K562 (cell line): Measurements from ENCODE around the gene WAS. TPM values are rescaled to one million over a fixed set of nuclear protein-coding genes. Genes with fewer than 3 reads are reported as not detected.

Experiments used
- ATAC-seq: fragments of 200-7000 bp; cut with Tn5 transposase; 3 replicates; pipeline ENCODE4 v1.9.1; 2020; ENCODE audit warnings: moderate library complexity
- BruUV-seq: library from RNA; stranded (reverse); fragments of 400-500 nt; replicated peaks from 2 replicates; lab custom pipeline; 2021; lab: Mats Ljungman, UMichigan
- CTCF ChIA-PET: fragments of 300-600 bp; formaldehyde crosslinking; extraction: SDS; loops from one replicate; lab custom pipeline; 2021; ENCODE audit warnings: low intra/inter-chr PET ratio; lab: Yijun Ruan, JAX
- POLR2A ChIA-PET: fragments of 300-600, 350-650 bp; sonication (Branson Sonifier 250); formaldehyde crosslinking; extraction: SDS; loops from one replicate; lab custom pipeline; 2021; ENCODE audit warnings: antibody characterized with exemption, inconsistent platforms; lab: Yijun Ruan, JAX
- DNase-seq, 4 experiments: peaks; one replicate each; pipeline versions ENCODE4 v3.0.0 to v3.0.0-alpha.2; 2011 to 2018; ENCODE audit warnings: low spot score in 3 of 4, mixed read lengths in 3 of 4; ENCODE audit errors: extremely low read depth in 1 of 4
- FAIRE-seq: peaks from 2 replicates; lab custom pipeline; 2011; peaks lifted over from hg19 to GRCh38; lab: Jason Lieb, UNC
- H2AFZ ChIP-seq: 2 replicates; pipeline ENCODE4 v1.6.0; 2011; ENCODE audit warnings: low read depth, low read length, control low read depth, inconsistent platforms
- H3K27ac ChIP-seq: fragments of 200-600 bp; 3 replicates; pipeline ENCODE4 v1.8.0; 2011; ENCODE audit warnings: low read depth, mild to moderate bottlenecking, control low read depth, inconsistent platforms, low read length, moderate library complexity, mixed read lengths; ENCODE audit errors: extremely low read depth
- H3K27me3 ChIP-seq, 2 experiments: fragments of 300-600 bp in 1 of 2; 2 replicates in 1 of 2; 3 replicates in 1 of 2; pipeline versions ENCODE4 v1.6.0 to v1.8.0; 2011; ENCODE audit warnings: inconsistent platforms in 2 of 2, low read length in 2 of 2, mild to moderate bottlenecking in 1 of 2, mixed read lengths in 1 of 2, moderate library complexity in 1 of 2; ENCODE audit not compliant: control insufficient read depth in 2 of 2, insufficient read depth in 2 of 2
- H3K36me3 ChIP-seq: fragments of 300-600 bp; 3 replicates; pipeline ENCODE4 v1.8.0; 2011; ENCODE audit warnings: mild to moderate bottlenecking, low read length, inconsistent platforms; ENCODE audit not compliant: control insufficient read depth, insufficient read depth
- H3K4me1 ChIP-seq, 2 experiments: fragments of 200-600 bp in 1 of 2; replicated peaks in 1 of 2; 2 replicates in 1 of 2; 3 replicates in 1 of 2; pipeline versions ENCODE4 v1.5.1 to v1.8.0; 2011; ENCODE audit warnings: inconsistent platforms in 2 of 2, low read length in 2 of 2, mild to moderate bottlenecking in 1 of 2, mixed read lengths in 1 of 2, moderate library complexity in 1 of 2; ENCODE audit not compliant: control insufficient read depth in 2 of 2, insufficient read depth in 2 of 2
- H3K4me2 ChIP-seq: 2 replicates; pipeline ENCODE4 v1.6.1; 2011; ENCODE audit warnings: low read length, control low read depth, inconsistent platforms, mixed read lengths; ENCODE audit not compliant: insufficient read depth
- H3K4me3 ChIP-seq: fragments of 200-600 bp; sonication (generic), shearing (Covaris generic); 2 replicates; pipeline ENCODE4 v1.5.1; 2016; ENCODE audit warnings: control low read depth, inconsistent platforms
- H3K79me2 ChIP-seq: fragments of 200-600 bp; 3 replicates; pipeline ENCODE4 v1.8.0; 2011; ENCODE audit warnings: low read length, inconsistent platforms; ENCODE audit not compliant: control insufficient read depth, insufficient read depth
- H3K9ac ChIP-seq, 2 experiments: 2 replicates each; pipeline versions ENCODE4 v1.6.0 to v1.6.1; 2011; ENCODE audit warnings: low read depth in 2 of 2, low read length in 2 of 2, control low read depth in 1 of 2, inconsistent platforms in 1 of 2, mild to moderate bottlenecking in 1 of 2, mixed read lengths in 1 of 2; ENCODE audit not compliant: insufficient read depth in 1 of 2
- H3K9me1 ChIP-seq: one replicate; pipeline ENCODE4 v1.6.0; 2011; ENCODE audit warnings: inconsistent platforms, mild to moderate bottlenecking, low read length, moderate library complexity; ENCODE audit not compliant: control insufficient read depth, insufficient read depth
- H3K9me3 ChIP-seq: replicated peaks from 2 replicates; pipeline ENCODE4 v1.5.1; 2011; ENCODE audit warnings: low read depth, low read length, inconsistent platforms; ENCODE audit not compliant: control insufficient read depth, insufficient read depth
- H4K20me1 ChIP-seq: replicated peaks from 2 replicates; pipeline ENCODE4 v1.6.1; 2011; ENCODE audit warnings: low read length, inconsistent platforms, mixed read lengths; ENCODE audit not compliant: control insufficient read depth, insufficient read depth
- HDAC2 ChIP-seq: fragments of 450-650 bp; IDR thresholded peaks from 2 replicates; pipeline ENCODE4 v1.6.1; 2016; ENCODE audit warnings: mild to moderate bottlenecking
- RREB1 ChIP-seq: fragments of 250-450 bp; sonication (Bioruptor Pico); IDR thresholded peaks from 2 replicates; pipeline ENCODE4 v1.4.0; 2020
- SRF ChIP-seq, 2 experiments: fragments of 250-450, 450-650 bp in 1 of 2; sonication (Bioruptor Pico) in 1 of 2; sonication (generic) in 1 of 2; formaldehyde crosslinking; IDR thresholded peaks; 2 replicates each; pipeline versions ENCODE4 v1.5.0 to v1.5.1; 2020 to 2022; ENCODE audit warnings: mild to moderate bottlenecking in 1 of 2, missing genetic modification reagents in 1 of 2
- YY1 ChIP-seq, 3 experiments: IDR thresholded peaks; 2 replicates each; pipeline ENCODE4 v1.6.1; 2011; ENCODE audit warnings: low read length in 2 of 3, mild to moderate bottlenecking in 2 of 3, moderate library complexity in 2 of 3, borderline replicate concordance in 1 of 3, control low read depth in 1 of 3, low read depth in 1 of 3; ENCODE audit not compliant: insufficient read depth in 3 of 3, insufficient replicate concordance in 2 of 3, control insufficient read depth in 1 of 3, insufficient read length in 1 of 3; ENCODE audit errors: extremely low read depth in 1 of 3
- ZNF518B ChIP-seq: fragments of 250-450 bp; sonication (Bioruptor Pico); IDR thresholded peaks from 2 replicates; pipeline ENCODE4 v1.5.0; 2021; ENCODE audit warnings: mild to moderate bottlenecking, moderate library complexity
- whole genome bisulfite sequencing: fragments of 100-300 bp; shearing (Covaris generic); methylation state at CpG from one replicate; pipeline ENCODE4 v1.1.6; 2016; ENCODE audit warnings: low coverage, mixed read lengths; ENCODE audit not compliant: insufficient coverage; ENCODE audit errors: missing lambda C conversion rate; 5-methylcytosine and 5-hydroxymethylcytosine counted together
- in situ Hi-C: fragments of 300-500 bp; cut with MboI; formaldehyde crosslinking; loops from 4 replicates; pipeline ENCODE4 v1.15.0; 2018; ENCODE audit warnings: inconsistent platforms, mixed read lengths
- intact Hi-C: fragments of 100-400 bp; cut with micrococcal nuclease; formaldehyde crosslinking; loops from 2 replicates; pipeline ENCODE4 v1.14.2; 2022
- polyA plus RNA-seq, 8 experiments: library from polyadenylated mRNA; depleted of rRNA in 4 of 8; stranded (reverse) in 5 of 8; unstranded in 3 of 8; fragments of >200 nt; fragmentation: Nextera tagmentation in 2 of 8; fragmentation: Illumina TruSeq in 1 of 8; extraction: Ambion mirVana in 2 of 8; extraction: Trizol in 1 of 8; gene quantifications; 2 replicates each; pipeline versions ENCODE4 v1.2.1 to v1.2.3, GENCODE V29; 2011 to 2014; ENCODE audit warnings: inconsistent platforms in 1 of 8, missing spikeins in 1 of 8
- total RNA-seq, 7 experiments: library from RNA; depleted of rRNA in 6 of 7; stranded (reverse); fragments of >200 nt in 6 of 7; fragmentation: Illumina TruSeq in 2 of 7; extraction: Trizol in 2 of 7; gene quantifications; 2 replicates each; pipeline versions ENCODE4 v1.2.1 to v1.2.3, GENCODE V29; 2011 to 2021; ENCODE audit warnings: low replicate concordance in 1 of 7

WAS gene
- total and polyA plus RNA-seq, 9 of the 15 experiments (the other 6 are each of a cell fraction or from before 2014, with no cell fraction given) = 0.11 to 16.1 (median 3.8) TPM

GRCh38 chrX:48664156-48664555 is 19.4 kb upstream of the WAS start:
- H3K79me2 ChIP-seq = no peaks in the 10 kb centered on the region
- H3K9me3 ChIP-seq = no peaks in the 10 kb centered on the region
- CTCF ChIA-PET = no interaction called here
- H3K36me3 ChIP-seq = no peaks in the 10 kb centered on the region
- H3K27me3 ChIP-seq = no peaks in the 10 kb centered on the region
- no peak overlapping the region for H2AFZ ChIP-seq
- BruUV-seq = no TSS peak
- FAIRE-seq (no peak), ATAC-seq (no peak), DNase-seq (no peak)
- intact Hi-C loops = no loop called here
- H3K4me2 ChIP-seq = no peak overlapping the region
- no peaks in the 10 kb centered on the region for H4K20me1 ChIP-seq
- H3K27ac ChIP-seq = no peak overlapping the region
- H3K9ac ChIP-seq = no peak overlapping the region
- H3K4me3 ChIP-seq = no peak overlapping the region
- in situ Hi-C loops = no loop called here
- H3K9me1 ChIP-seq = no peaks in the 10 kb centered on the region
- peaks cover 0 to 4% of the 10 kb centered on the region in 2 experiments; a peak in 2 of 5 replicates for H3K4me1 ChIP-seq
- TF ChIP-seq HDAC2 = no peak
- no peak for TF ChIP-seq SRF (CRISPR knock-in tag; IDR thresholded peaks at IDR 0.05)
- 58% methylated on average over 1 of the region's 1 CpG for WGBS
- POLR2A ChIA-PET = no interaction called here

- ChIA-PET POLR2A (no interaction called here), CTCF (no interaction called here)
- H3K36me3 ChIP-seq = no peaks in the 10 kb centered on the region
- in situ Hi-C loops = no loop called here
- H3K4me1 ChIP-seq = no peaks in the 10 kb centered on the region
- H3K4me3 ChIP-seq = no peak overlapping the region
- FAIRE-seq (no peak), DNase-seq (no peak), ATAC-seq (no peak)
- H3K79me2 ChIP-seq = no peaks in the 10 kb centered on the region
- H3K27me3 ChIP-seq = no peaks in the 10 kb centered on the region
- H3K9ac ChIP-seq = no peak overlapping the region
- H3K9me1 ChIP-seq = no peaks in the 10 kb centered on the region
- TF ChIP-seq RREB1 (CRISPR knock-in tag) (no peak), YY1 (IDR thresholded peaks at IDR 0.05; ENCODE audit: borderline replicate concordance in 1 of 3, control insufficient read depth in 1 of 3, extremely low read depth in 1 of 3, insufficient read depth in 3 of 3, insufficient read length in 1 of 3, insufficient replicate concordance in 2 of 3, low read depth in 1 of 3, low read length in 2 of 3) (no peak), ZNF518B (CRISPR knock-in tag) (no peak)
- no peak overlapping the region for H3K4me2 ChIP-seq
- no peaks in the 10 kb centered on the region for H3K9me3 ChIP-seq
- 42% methylated on average over 2 of the region's 2 CpGs for WGBS
- no TSS peak for BruUV-seq
- no peak overlapping the region for H2AFZ ChIP-seq
- H4K20me1 ChIP-seq = no peaks in the 10 kb centered on the region
- intact Hi-C loops = no loop called here
- H3K27ac ChIP-seq = no peak overlapping the region
Observed at GRCh38 chrX:48665991-48666390, 17.6 kb upstream of the WAS start.
